Spleen (tissue), 7 donors: ENCODE measurements around the gene MPND.

ENCODE experiments used
- CTCF ChIP-seq, 11 experiments: fragments of 200-600 bp in 7 of 11; fragments of 450-650 bp in 4 of 11; sonication (generic) in 4 of 11; IDR thresholded peaks in 8 of 11; conservative IDR thresholded peaks in 3 of 11; 1 replicate in 7 of 11; 2 replicates in 4 of 11; pipeline versions ENCODE4 v1.4.0 to v1.8.0; 2016 to 2021; ENCODE audit warnings: antibody characterized with exemption in 11 of 11, inconsistent platforms in 4 of 11, mild to moderate bottlenecking in 1 of 11
- POLR2A ChIP-seq, 3 donors: fragments of 450-650 bp; IDR thresholded peaks; one replicate each; pipeline ENCODE4 v1.5.1; 2017; ENCODE audit warnings: antibody characterized with exemption in 3 of 3, mild to moderate bottlenecking in 1 of 3
- POLR2AphosphoS5 ChIP-seq, 3 donors: sonication (generic); formaldehyde crosslinking; IDR thresholded peaks; one replicate each; pipeline ENCODE4 v1.5.1; 2017; ENCODE audit warnings: antibody characterized with exemption in 3 of 3
- donor health status: DM: no; HTN: no; CAD: no; lungs with moderate emphysema.
- donor health status: DM: no; HTN: no; CAD: no.
- donor health status: DM: no; HTN: no; CAD: no.

GRCh38 chr19:4376991-4377781 lies 33.8 kb downstream of the MPND start:
- TF ChIP-seq CTCF (IDR thresholded peaks at IDR 0.05 in 8 of 11, conservative IDR thresholded peaks at IDR 0.05 in 3 of 11) (no peak), POLR2A (IDR thresholded peaks at IDR 0.05) (no peak), POLR2AphosphoS5 (IDR thresholded peaks at IDR 0.05) (peak in 1 of 3 donors; percentile 19)
